ENCODE results near the gene DIP2C. TPM values are rescaled to one million over a fixed set of nuclear protein-coding genes. Genes with fewer than 3 reads are reported as not detected.

Gene DIP2C
- polyA plus RNA-seq, 3 donors, result 4.4 to 15.1 (median 10.0) TPM

DNA sequence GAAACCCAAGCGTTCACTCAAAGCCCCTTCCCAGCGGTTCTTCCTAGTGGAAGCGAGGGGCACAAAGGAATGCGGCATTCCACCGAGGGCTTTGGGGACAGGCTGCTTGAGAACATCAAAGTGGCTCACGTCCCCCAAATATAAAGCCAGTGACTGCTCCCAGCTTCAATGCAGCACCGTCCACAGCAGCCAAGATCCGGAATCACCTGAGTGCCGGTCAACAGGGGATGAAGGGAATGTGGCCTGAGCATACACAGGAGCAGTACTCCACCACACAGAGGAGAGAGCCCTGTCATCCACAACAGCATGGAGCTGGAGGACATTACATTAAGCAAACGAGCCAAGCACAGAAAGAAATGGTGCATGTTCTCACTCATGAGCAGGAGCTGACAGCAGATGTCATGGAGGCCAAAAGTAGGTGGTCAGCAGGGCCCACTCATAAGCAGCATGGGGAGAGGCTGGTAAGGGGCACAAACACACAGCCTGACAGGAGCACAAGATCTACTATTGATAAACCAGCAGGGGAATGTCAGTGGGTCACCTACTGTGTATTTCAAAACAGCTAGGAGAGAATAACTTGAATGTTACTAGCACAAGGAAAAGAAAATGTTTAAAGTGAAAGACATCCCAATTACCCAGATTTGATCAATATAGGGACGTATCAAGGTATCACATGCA, 79.5 kb downstream of the DIP2C start:
- no peak overlapping the region for H3K27ac ChIP-seq (ENCODE audit: low read depth, low read length)
- 75 to 82% (median 79%) methylated on average over 11 of the region's 11 CpGs for WGBS, 3 donors

DNA sequence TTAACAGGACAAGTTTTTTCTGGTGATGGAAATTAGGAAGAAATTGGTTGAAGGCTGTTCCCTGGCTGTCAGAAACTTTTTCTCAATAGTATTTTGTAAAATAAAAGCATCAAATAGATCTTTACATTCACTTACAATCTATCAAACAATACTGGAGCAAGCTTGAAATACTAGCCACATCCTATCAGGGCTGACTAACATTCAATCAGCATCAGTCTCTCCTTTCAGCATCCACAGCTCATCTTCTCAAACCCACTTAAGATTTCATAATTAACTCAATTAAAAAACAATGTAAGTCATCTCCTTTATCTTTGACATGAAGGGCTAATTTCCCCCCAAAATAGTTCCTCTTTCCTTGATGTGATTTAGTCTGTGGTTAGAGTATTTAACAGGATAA, 80.2 kb downstream of the DIP2C start:
- H3K27ac ChIP-seq (ENCODE audit: low read depth, low read length), result no peak overlapping the region

DNA sequence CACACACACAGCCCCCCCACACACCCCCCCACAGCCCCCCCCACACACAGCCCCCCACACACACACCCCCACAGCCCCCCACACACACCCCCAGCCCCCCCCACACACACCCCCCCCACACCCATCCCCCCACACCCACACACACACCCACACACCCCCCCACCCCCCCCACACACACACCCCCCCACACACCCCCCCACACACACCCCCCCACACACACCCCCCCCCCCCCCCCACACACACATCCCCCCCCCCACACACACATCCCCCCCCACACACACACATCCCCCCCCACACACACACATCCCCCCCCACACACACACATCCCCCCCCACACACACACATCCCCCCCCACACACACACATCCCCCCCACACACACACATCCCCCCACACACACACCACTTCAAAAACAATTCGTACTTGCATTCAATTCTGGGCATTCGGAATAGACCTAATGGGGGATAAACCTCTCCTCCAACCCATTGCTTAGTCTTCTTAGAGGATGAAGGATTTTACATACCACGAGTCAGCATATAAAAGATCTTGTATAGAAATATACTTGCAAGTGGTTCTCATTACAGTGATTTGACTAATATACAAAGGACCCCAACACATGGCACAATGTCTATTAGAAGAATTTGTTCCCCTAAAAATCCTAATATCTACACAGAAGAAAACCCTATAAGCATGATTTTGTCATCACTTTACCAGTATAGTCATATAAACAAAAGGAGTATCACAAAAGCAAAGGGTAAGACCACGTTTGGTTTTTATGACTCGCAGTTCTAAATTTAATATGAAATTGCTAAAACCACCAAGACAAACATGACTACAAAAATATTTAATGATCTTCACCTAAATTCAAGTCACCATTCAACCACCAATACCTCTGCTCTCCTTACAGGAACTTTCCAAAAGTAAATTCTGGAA, 80.9 kb downstream of the DIP2C start:
- H3K27ac ChIP-seq (ENCODE audit: low read depth, low read length), result no peak overlapping the region
- 62 to 66% (median 63%) methylated on average over 5 of the region's 5 CpGs for WGBS, 3 donors

DNA sequence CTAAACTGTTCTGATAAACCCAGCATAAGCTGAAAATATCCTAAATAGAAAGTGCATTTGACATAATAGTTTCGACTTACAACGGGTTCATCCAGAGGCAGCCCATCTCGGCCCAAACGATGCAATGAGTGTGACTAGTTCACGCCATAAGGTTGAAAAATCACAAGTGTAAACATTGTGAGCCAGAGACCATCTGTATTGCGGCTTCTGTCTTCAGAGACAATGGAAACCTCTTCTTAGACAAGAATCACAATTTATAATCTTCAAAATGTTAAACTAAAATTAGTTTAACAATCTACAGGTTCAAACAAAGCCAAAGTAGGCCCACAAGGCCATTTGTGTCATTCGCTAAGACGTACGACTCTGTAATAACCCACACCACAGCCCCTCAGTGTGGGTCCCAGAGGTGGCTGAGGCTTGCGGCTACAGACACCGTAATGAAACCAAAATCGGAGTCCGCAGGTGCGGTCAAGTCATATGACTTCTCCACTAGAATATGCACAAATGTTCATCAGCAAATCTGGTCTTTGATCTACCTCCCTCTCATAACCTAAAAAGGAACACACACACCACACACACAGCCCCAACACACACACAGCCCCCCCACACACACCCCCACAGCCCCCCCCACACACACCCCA, 81.8 kb downstream of the DIP2C start:
- 86 to 89% (median 89%) methylated on average over 14 of the region's 14 CpGs for WGBS, 3 donors
- no peak overlapping the region for H3K27ac ChIP-seq (ENCODE audit: low read depth, low read length)

DNA sequence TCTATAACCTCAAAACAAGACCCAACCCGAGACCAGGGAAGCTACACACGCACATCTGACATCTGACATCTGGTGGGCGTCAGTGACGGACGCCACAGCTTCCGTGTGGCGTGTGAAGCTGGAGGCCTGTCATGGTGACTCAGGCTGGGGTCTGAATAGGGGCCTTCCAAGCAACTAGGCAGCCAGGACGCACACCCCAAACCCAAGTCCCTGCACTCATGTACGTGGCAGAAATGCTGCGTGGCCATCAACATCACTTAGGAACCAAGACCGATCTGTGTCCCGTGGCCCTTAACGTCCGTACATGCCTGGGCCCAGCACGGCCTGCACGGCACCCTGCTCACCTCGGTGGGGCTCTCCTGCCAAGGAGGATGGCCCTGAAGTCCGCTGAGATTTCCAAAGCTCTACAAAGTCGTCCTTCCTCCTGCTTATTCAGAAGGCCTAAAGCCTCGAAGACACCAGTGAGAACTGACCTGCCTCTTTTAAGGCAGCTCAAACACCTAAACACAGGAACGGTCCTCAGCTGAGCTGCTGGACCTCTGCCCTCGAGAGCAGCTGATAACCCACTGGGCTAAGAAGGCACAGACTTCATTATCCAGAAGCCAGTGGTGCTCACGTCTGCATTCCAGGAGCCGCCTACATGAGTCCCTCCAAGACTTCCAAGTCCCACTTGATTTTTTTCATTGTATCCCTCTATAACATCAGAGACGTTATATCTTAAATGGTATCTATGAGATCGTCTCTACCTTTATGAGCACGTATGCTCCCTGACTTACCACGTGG, 82.5 kb downstream of the DIP2C start:
- H3K27ac ChIP-seq (ENCODE audit: low read depth, low read length), result no peak overlapping the region
- WGBS, 3 donors, result 88 to 93% (median 92%) methylated on average over 28 of the region's 28 CpGs

DNA sequence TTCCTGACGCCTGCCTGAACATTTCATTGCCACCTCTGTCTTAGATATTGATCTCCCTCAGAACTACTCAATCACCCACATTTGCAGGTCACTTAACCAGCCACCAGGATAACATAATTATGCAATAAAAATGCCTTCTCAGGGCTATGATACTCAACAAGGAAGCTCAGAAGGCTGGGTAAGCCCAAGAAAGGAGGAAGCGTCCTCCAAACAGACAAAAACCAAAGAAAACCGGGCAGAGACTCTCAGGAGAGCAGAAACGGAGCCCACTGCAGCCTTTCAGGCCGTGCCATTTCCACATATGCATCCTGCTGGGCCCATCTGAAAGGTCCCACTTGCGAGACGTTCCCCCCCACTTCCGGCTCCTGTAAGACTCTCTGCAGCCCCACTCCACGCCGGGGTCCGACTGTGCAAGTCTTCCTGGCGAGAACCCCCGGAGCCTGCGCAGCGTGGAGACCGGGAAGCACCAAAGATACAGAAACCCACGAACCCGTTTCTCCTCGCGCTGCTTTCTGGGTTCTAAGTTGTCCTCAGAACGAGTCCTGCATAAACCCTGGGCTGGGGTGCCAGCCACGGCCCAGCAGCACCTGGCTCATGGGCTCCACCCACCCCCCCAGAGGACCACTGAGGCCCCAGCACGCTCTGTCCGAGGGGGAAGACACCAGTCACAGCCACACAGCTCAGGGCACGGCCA, 83.7 kb downstream of the DIP2C start:
- 86 to 92% (median 88%) methylated on average over 25 of the region's 25 CpGs for WGBS, 3 donors
- H3K27ac ChIP-seq (ENCODE audit: low read depth, low read length), result no peak overlapping the region

DNA sequence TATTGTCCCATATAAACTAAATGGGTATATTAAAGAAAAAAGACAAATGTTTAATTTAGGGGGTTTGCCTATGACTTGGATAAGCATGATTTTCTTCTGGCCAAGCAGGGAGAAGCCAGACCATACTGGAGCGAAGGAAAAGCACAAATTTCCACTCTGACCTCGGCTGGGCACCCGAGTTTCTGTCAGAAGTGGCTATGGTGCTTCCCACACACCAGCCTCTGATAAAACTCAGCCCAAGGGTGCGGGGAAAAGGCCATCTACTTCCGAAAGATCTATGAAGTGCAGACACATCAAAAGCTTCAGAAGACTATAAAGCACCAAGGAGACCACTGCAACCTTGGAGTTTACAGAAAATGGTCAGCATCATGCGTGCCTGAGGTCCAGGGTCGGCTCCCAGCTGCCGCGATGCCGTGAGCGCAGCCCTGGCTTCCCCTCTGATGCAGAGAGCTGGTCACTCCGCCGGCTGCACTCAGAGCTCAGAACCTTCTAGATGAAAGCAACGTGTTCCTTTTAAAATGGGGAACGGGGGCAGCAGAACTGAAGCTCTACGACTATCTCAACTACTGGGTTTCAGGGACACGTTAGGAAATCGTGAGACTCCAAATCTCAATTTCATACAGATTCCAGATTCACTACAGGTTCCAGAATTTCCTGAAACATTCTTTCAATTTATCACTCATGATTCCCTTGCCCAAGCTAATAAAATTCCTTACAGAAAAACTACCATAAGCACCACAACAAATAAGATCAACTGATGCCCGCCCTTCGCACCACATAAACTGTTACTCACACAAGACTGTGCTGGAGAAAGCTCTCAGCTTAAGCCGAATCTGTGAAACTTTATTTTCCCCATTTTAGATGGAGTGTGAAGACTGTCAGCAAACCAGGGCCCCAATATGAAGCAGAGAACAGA, 84.5 kb downstream of the DIP2C start:
- H3K27ac ChIP-seq (ENCODE audit: low read depth, low read length), result no peak overlapping the region
- 84 to 87% (median 84%) methylated on average over 21 of the region's 21 CpGs for WGBS, 3 donors

DNA sequence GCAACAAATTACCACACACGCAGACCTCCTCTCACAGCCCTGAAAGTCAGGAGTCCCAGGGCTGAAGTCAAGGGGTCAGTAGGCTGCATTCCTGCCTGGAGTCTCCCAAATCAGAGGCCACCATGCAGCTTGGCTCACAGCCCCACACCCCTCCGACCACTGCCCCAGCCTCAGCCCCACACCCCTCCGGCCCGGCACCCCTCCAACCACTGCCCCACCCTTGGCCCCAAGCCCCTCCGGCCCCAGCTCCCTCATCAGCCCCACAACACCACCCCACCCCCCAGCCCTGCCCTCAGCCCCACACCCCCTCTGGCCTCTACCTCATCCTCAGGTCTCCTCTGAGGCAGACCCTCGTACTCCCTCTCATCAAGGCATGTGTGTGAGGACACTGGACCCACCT, 85.7 kb downstream of the DIP2C start:
- H3K27ac ChIP-seq (ENCODE audit: low read depth, low read length), result no peak overlapping the region
- 69 to 85% (median 73%) methylated on average over 6 of the region's 6 CpGs for WGBS, 3 donors

DNA sequence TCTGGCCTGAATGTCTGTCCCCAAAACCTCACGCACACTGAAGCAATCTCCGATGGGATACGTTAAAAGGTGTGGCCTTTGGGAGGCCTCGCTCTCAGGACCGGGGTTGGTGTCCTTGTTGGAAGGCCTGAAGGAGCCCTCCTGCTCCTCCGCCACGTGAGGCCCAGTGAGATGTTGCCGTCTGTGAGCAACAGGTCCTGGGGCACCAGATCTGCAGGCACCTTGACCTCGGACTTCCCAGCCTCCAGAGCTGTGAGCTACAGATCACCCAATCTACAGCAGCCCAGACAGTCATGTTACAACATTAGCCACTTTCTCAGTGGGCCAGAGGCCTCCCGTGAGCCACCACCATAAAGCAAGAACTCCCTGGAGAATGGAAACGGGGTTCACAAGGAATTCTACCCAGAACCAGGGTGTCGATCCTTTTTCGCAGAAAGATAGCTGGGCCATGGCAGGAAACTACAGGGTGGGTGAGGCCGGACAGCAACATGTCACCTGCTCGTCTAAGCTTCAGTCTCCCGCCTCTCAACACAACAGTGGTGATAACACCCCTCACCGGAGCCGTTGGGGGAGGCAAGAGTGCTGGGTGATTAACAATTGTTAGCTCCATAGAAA, 87.0 kb downstream of the DIP2C start:
- WGBS, 3 donors, result 91 to 96% (median 94%) methylated on average over 18 of the region's 18 CpGs
- H3K27ac ChIP-seq (ENCODE audit: low read depth, low read length), result no peak overlapping the region

DNA sequence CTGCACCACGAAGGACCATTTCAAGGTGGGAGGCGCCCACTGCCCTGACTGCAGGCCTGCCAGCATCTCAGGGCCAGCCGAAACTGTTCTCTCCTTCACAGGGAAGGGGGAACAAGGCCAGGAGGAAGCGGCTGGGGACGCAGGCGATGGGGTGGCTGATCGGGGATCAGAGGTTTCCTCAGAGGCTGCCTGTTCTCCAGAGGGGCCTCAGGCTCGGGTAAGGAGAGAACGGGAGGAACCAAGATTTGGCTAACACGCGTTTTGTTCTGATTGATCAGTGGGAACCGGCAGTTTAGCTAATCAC, 87.9 kb downstream of the DIP2C start:
- H3K27ac ChIP-seq (ENCODE audit: low read depth, low read length), result no peak overlapping the region

DNA sequence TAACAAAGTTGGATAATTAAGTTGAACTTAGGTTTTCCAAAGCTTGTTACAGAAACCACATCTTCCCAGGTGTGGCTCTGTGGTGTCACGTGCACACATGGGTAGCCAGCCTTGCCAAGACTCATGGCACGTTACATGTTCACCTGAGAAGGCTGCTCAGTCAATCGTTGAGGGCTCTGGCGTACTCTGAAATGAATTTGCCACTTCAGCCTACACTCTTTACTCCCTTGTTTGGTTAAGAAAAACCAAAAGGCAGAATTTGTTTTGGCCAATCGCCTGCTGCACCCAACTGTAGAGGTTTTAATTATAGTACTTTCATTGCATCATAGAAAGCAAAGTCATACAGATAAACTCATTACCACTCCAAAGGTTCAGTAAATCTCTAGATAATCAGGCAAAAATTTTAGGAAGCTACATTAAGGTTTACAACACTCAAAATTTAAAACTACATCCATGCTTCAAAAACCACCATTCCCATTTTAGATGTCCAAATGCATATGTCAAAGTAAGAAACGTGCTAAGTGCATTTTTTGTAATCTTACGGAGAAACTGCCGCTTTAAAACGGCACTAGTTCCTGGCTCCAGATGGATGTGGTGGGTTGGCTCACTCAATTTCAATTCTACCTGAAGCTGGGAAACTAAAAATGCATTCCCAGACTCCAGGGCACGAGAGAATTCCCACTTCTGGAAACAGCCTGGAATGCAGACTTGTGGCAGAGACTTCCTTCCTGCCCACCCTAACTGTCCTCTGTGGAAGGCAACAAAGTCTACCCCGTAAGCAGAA, 88.4 kb downstream of the DIP2C start:
- H3K27ac ChIP-seq (ENCODE audit: low read depth, low read length), result no peak overlapping the region
- WGBS, 3 donors, result 58 to 75% (median 74%) methylated on average over 11 of the region's 11 CpGs

More for the DNA sequence above, 87.9 kb downstream of the DIP2C start:
- WGBS, 3 donors, result 40 to 53% (median 52%) methylated on average over 12 of the region's 12 CpGs

DNA sequence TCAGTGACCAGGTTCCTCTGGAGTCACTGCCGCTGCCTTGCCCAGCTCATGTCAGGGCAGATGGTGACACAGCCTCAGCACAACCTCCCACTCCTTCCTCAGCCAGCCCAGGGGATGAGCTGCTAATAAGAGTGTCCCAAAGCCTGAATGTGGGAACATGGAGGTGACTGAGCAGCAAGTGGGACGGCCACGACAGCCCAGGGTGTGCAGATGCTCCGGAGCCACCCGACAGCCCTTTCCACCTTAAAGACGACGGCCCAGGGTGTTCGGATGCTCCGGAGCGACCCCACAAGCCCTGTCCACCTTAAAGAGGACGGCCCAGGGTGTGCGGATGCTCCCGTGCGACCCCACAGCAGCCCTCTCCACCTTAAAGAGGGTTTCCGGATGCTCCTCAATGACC, 89.2 kb downstream of the DIP2C start:
- WGBS, 3 donors, result 89 to 95% (median 94%) methylated on average over 15 of the region's 15 CpGs
- no peak overlapping the region for H3K27ac ChIP-seq (ENCODE audit: low read depth, low read length)

DNA sequence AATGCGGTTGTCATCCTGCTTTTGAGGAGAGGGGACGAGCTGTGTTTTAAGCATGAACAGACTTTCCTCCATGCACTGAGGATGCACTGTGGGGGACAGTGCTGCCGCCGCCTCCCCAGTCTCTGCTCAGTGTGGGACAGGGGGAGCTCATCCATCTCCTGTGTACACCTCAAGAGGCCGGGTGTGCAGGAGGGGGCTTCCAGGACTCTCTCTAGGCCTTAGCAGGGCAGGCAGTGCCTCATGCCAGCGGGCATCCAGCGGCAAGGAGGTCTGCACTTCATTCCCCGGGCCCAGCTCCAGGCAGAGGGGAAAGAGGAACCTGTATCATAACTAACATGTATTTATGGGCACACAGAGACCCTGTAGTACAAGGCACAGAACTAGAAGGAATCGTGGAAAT, 89.7 kb downstream of the DIP2C start:
- WGBS, 3 donors, result 86 to 94% (median 87%) methylated on average over 9 of the region's 9 CpGs
- no peak overlapping the region for H3K27ac ChIP-seq (ENCODE audit: low read depth, low read length)

DNA sequence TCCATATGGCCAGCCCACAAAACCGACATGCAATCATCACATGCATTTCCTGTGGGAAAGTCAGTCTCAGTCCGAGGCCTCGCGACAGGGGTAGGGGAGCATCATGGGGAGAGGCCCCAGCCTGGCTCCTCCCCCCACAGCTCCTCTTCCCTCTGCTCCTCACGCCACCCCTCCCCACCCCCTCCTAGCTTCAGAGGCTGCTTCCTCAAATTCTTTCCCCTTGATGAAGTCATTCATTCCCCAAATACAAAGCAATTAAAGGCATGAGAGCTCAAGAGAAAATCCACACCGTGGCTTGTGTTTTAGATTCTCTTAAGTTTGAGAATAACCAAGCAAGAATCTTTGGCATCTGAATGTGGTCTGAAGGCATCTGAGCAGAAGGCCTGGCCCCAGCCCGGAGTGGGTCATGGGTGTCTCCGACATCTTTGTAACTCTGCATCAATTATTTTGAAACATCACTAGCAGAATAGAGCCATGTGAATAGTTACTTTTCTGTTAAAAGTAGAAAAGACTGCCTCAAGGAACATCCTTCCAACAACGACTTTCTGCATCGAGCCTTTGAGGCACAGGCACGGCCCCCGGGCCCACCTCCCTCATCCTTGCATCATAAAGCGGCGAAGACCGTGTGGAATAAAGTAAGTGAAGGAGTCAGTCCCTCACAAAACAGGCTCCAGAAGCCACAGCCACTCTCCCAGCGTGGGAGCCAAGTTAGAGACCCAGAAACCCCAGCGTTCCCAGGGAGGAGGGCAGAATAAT, 90.9 kb downstream of the DIP2C start:
- WGBS, 3 donors, result 64 to 81% (median 65%) methylated on average over 17 of the region's 17 CpGs
- H3K27ac ChIP-seq (ENCODE audit: low read depth, low read length), result no peak overlapping the region

DNA sequence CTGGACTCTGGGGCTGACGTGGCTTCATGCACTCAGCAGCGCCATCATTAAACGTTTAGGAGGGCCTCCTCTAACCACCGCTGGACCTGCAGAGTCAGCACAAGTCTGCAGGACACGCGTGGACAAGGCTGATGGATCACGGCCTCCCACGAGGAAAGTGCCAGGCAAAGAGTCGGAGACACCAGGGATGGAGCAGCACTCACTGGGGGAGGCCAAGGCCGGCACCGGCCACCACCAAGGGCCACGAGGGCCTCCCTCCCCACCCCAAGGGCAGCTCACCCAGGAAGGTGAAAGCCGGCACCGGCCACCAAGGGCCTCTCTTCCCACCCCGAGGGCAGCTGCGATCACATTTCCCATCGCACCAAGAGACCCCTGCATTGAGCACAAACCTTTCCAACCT, 91.5 kb downstream of the DIP2C start:
- H3K27ac ChIP-seq (ENCODE audit: low read depth, low read length), result no peak overlapping the region
- WGBS, 3 donors, result 91 to 94% (median 94%) methylated on average over 17 of the region's 17 CpGs

All from adipose tissue (tissue), 3 donors.